ENCODE results near the gene SMKR1.
"Not testable (repeated sequence)": the region's sequence is repeated elsewhere in the genome, so short reads cannot be mapped to it uniquely, and the experiment has no call there.

SMKR1 gene

DNA sequence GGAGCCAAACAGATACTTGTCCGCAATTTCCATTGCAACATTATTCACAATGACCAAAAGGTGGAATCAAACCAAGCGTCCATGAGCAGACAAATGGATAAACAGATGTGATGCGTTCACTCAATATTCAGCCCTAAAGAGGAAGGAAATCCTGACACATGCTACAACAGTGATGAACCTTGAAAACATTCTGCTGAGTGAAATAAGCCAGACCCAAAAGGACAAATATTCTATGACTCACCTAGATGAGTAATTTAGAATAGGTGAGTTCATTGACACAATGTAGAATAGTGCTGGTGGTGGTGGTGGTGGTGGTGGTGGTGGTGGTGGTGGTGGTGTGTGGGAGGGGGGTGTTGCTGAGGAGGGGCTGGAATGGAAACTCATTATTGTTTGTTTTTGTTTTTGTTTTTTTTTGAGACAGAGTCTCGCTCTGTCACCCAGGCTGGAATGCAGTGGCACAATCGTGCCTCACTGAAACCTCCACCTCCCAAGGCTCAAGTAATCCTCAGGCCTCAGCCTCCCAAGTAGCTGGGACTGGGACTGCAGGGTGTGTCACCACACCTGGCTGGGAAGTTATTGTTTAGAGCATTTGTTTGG is 28.6 kb downstream of the SMKR1 start:
- DNase-seq = peak; percentile 87

- no peak for DNase-seq
Observed at GRCh38 chr7:129531721-129532120, 29.4 kb downstream of the SMKR1 start.

- no peak for DNase-seq
Observed at GRCh38 chr7:129532375-129532774, 30.0 kb downstream of the SMKR1 start.

- DNase-seq = not testable (repeated sequence)
Observed at GRCh38 chr7:129534558-129535274, 32.4 kb downstream of the SMKR1 start.

DNA sequence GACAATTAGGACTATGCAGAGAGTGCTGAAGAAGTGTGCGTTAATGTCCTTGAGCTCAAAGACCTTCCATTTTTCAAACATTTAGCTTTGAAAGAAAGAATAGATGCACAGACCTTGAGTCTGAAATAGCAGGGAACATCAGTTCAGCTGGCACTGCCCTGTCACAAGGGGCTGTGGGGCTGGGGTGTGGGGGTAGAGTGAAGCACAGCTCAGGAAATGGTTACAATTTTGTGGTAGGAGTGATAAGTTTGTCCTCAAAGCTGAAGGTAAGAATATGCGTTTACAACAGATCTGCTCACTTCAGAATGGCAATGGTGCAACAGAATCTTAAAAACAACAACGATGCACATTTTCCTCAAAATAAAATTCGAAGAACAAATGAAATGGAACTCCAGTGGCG is 33.6 kb downstream of the SMKR1 start:
- DNase-seq = no peak

DNA sequence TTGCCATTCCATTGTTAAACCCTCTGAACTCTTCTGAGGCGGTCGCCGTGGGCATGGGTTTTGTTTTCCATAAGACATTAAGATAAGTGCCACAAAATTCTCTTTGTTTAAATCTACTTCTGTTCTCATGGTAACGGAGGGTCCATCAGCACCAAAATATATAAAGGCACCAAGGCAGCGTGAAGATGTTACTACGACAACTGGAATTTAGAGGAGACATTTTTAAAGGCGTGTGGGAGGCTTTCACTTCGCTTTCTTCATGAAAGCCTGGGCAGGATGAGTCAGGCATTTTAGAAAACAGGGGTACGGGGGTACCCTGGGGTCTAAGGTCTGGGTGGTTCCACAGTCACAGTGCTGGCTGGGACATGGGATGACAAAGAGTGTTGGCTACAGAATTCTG is 34.0 kb downstream of the SMKR1 start:
- DNase-seq = no peak

- DNase-seq = no peak
Observed at GRCh38 chr7:129538790-129539189, 36.5 kb downstream of the SMKR1 start.

GRCh38 chr7:129540340-129540739 is 38.0 kb downstream of the SMKR1 start:
- DNase-seq = no peak

DNA sequence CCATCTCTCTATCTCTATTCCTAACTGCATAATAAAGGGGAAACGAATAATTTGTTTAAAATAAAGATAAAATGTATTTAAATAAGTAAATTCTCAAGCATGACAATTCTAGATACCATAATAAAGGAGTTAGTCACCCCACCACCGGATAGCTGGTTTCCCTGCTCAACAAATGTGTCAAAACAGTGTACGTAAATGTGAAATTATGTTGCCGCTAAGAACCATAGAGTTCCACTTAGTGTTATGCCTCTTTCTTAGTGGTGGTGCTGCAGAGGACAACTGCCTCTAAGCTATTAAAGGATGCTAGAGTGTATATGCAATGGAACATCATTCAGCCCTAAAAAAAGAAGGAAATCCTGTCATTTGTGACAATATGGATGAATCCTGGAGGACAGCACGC is 42.4 kb downstream of the SMKR1 start:
- no peak for DNase-seq

DNA sequence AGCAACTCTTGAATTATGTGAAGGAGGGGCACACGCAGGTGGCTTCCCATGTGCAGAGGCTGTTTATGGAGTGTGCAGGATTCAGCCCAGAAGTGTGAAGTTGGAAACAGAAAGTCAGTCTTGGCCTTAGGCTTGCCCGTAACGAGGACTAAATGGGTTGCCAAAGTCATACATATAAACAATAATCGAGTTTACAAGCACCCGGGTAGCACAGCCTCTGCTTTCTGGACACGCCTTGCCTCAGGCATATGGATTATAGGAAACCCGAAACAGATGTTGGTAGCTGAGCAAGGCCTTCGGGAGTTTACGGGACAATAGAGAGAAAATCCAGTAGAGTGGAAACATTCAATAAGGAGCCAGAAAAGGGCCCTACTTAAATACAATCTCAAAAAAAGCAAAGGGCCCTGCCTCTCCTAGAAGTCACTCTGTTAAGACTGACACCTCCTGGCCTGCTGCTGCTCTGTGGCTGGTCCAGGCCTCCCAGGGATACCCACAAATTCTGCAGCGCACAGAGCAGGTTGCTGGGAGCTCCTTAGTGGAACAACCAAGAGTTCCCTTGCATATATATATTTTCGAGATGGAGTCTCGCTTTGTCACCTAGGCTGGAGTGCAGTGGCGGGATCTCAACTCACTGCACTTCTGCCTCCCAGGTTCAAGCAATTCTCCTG is 48.5 kb downstream of the SMKR1 start:
- no peak for DNase-seq

DNA sequence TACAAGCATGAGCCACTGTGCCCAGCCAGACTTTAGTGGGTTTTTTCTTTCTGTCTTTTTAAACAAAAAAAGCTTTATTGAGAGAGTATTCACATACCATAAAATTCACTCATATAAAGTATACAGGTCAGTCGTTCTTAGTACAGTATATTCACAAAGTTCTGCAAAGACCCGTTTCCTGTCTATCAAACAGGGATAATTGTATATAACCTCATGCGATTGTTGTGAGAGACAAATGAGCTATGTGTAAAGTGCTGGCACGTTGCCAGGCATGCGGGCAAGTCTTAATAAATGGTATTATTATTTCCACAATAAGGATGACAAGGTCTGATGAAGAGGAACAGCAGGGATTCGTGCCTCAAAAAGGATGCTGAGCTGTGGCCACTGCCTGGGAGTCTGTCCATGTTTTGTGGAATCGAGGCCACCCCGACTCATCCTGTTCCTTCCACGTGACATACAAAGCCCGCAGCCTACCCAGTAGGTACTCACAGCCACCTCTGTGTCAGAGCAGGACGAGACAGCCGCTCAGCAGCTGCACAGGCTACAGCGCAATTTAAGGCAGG is 51.6 kb downstream of the SMKR1 start:
- peak; percentile 67 for DNase-seq

DNA sequence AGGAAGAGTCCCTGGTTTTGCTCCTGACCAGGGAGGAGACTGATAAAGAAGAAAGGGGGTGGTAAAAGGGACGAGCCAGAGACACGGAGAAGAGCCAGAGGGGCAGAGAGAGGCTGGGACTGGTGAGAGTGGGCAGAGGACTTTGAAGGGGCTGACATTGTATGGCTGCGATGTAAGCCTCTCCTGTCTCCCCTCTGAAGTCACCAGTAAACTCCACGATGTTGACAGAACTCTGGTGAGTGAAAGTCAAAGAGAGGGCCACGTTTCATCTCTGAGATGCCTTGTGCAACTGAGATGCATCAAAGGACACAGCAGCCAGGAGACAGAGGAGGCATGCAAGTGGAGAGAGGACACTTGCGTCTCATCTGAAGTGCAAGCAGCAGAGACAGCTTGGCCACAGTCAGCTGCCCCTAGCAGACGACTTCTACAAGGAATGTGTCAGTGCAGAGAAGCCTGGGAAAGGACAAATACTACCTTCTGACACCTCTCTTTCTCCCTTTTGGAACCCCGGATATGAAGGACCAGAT is 54.3 kb downstream of the SMKR1 start:
- DNase-seq = no peak

GRCh38 chr7:129557686-129558481 is 55.6 kb downstream of the SMKR1 start:
- no peak for DNase-seq

DNA sequence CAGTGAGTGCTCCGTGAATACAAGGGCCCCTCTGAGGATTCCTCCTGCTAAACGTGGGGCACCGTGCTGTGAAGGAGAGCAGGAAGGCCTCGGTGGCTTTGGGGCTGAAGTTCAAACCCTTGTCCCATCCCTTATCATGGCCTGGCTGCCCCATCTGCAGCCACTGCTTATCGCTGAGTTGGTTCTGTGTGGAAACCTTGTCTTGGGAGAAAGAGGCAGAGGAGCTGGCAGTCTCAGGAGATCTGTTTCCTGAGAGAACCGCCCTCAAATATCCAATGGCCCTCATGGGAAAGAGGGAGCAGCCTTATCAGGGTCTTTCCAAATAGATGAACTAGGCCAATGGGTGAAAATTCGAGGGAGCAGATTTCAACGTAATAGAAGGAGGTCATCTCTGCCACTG is 57.2 kb downstream of the SMKR1 start:
- DNase-seq = no peak

- no peak for DNase-seq
Observed at GRCh38 chr7:129560831-129561230, 58.5 kb downstream of the SMKR1 start.

- no peak for DNase-seq
Observed at GRCh38 chr7:129561677-129562359, 59.5 kb downstream of the SMKR1 start.

Data from fibroblast of skin of right biceps (primary cell).